H1 (cell line): ENCODE measurements around the gene P2RX7. TPM values are rescaled to one million over a fixed set of nuclear protein-coding genes. Genes with fewer than 3 reads are reported as not detected.
"Not testable (repeated sequence)": the region's sequence is repeated elsewhere in the genome, so short reads cannot be mapped to it uniquely, and the experiment has no call there.

ENCODE experiments used
- CTCF ChIA-PET: fragments of 300-600 bp; sonication (Branson Sonifier 250); formaldehyde crosslinking; loops from one replicate; lab custom pipeline; 2021; ENCODE audit not compliant: partially characterized antibody; lab: Charles Lee
- POLR2A ChIA-PET: fragments of 300-600 bp; sonication (Branson Sonifier 250); formaldehyde crosslinking; loops from one replicate; lab custom pipeline; 2021; ENCODE audit warnings: inconsistent platforms; ENCODE audit not compliant: partially characterized antibody; lab: Charles Lee
- DNase-seq, 2 experiments: peaks; one replicate each; pipeline versions ENCODE4 v3.0.0 to v3.0.0-alpha.2; 2010 to 2022; ENCODE audit warnings: low spot score in 2 of 2, low read depth in 1 of 2, mixed read lengths in 1 of 2
- FAIRE-seq: peaks from 2 replicates; lab custom pipeline; 2011; peaks lifted over from hg19 to GRCh38; lab: Jason Lieb, UNC
- H2AFZ ChIP-seq: 2 replicates; pipeline ENCODE4 v1.8.1; 2012; ENCODE audit warnings: low read length, inconsistent platforms
- H2AK5ac ChIP-seq: 2 replicates; pipeline ENCODE4 v1.6.1; 2013; ENCODE audit warnings: low read depth, low read length
- H2BK120ac ChIP-seq: replicated peaks from 2 replicates; pipeline ENCODE3; 2013; ENCODE audit warnings: low read depth, low read length, inconsistent platforms
- H2BK12ac ChIP-seq: 2 replicates; pipeline ENCODE4 v1.6.1; 2013; ENCODE audit warnings: low read depth, low read length
- H2BK15ac ChIP-seq: 2 replicates; pipeline ENCODE4 v1.6.1; 2013; ENCODE audit warnings: low read length
- H2BK20ac ChIP-seq: 2 replicates; pipeline ENCODE4 v1.6.1; 2013; ENCODE audit warnings: low read length
- H2BK5ac ChIP-seq: 2 replicates; pipeline ENCODE4 v1.6.1; 2013; ENCODE audit warnings: low read depth, low read length
- H3K14ac ChIP-seq: 2 replicates; pipeline ENCODE4 v1.6.1; 2013; ENCODE audit warnings: inconsistent platforms; ENCODE audit not compliant: insufficient read length
- H3K18ac ChIP-seq: 2 replicates; pipeline ENCODE4 v1.6.1; 2013; ENCODE audit warnings: low read length; ENCODE audit errors: extremely low read depth
- H3K23ac ChIP-seq: 2 replicates; pipeline ENCODE4 v1.6.1; 2013; ENCODE audit warnings: inconsistent platforms; ENCODE audit not compliant: insufficient read length
- H3K23me2 ChIP-seq: 2 replicates; pipeline ENCODE4 v1.6.1; 2013; ENCODE audit warnings: low read depth, low read length
- H3K27ac ChIP-seq: 2 replicates; pipeline ENCODE4 v1.6.1; 2011; ENCODE audit warnings: low read depth, low read length, inconsistent platforms
- H3K27me3 ChIP-seq, 4 experiments: replicated peaks in 1 of 4; 1 replicate in 1 of 4; 2 replicates in 3 of 4; pipeline versions ENCODE4 v1.6.1 to v1.8.1; 2011 to 2013; ENCODE audit warnings: low read length in 3 of 4, mild to moderate bottlenecking in 3 of 4, inconsistent platforms in 2 of 4, mixed read lengths in 2 of 4, moderate library complexity in 1 of 4; ENCODE audit not compliant: control insufficient read depth in 3 of 4, insufficient read depth in 3 of 4; ENCODE audit errors: extremely low read depth in 1 of 4
- H3K36me3 ChIP-seq, 4 experiments: 2 replicates each; pipeline versions ENCODE4 v1.6.1 to v1.8.1; 2011 to 2013; ENCODE audit warnings: mild to moderate bottlenecking in 4 of 4, low read length in 3 of 4, moderate library complexity in 2 of 4, control low read depth in 1 of 4, inconsistent platforms in 1 of 4; ENCODE audit not compliant: insufficient read depth in 4 of 4, control insufficient read depth in 2 of 4
- H3K4ac ChIP-seq: replicated peaks from 2 replicates; pipeline ENCODE3; 2013; ENCODE audit warnings: low read length, low read depth, mixed read lengths, inconsistent platforms; ENCODE audit not compliant: insufficient read length
- H3K4me1 ChIP-seq, 4 experiments: replicated peaks in 1 of 4; 1 replicate in 1 of 4; 2 replicates in 3 of 4; pipeline versions ENCODE4 v1.6.1 to v1.8.1; 2011 to 2013; ENCODE audit warnings: low read length in 3 of 4, inconsistent platforms in 2 of 4, mixed read lengths in 1 of 4; ENCODE audit not compliant: insufficient read depth in 4 of 4, control insufficient read depth in 3 of 4
- H3K4me2 ChIP-seq, 2 experiments: 2 replicates each; pipeline versions ENCODE4 v1.6.1 to v1.8.1; 2011 to 2013; ENCODE audit warnings: low read depth in 2 of 2, low read length in 2 of 2, control low read depth in 1 of 2, inconsistent platforms in 1 of 2, mild to moderate bottlenecking in 1 of 2; ENCODE audit not compliant: insufficient read depth in 1 of 2
- H3K4me3 ChIP-seq, 4 experiments: fragments of 200-600, 300-600 bp in 1 of 4; sonication (generic), shearing (Covaris generic), sonication (Bioruptor Twin) in 1 of 4; 2 replicates each; pipeline versions ENCODE4 v1.5.1 to v1.8.1; 2011 to 2016; ENCODE audit warnings: low read length in 4 of 4, low read depth in 3 of 4, control low read depth in 2 of 4, inconsistent platforms in 2 of 4, mild to moderate bottlenecking in 2 of 4, mixed read lengths in 1 of 4, moderate library complexity in 1 of 4; ENCODE audit not compliant: insufficient read depth in 2 of 4; ENCODE audit errors: extremely low read depth in 1 of 4
- H3K56ac ChIP-seq: replicated peaks from 2 replicates; pipeline ENCODE3; 2013; ENCODE audit warnings: low read depth, mild to moderate bottlenecking, mixed read lengths, low read length, inconsistent platforms; ENCODE audit not compliant: insufficient read length
- H3K79me1 ChIP-seq: 2 replicates; pipeline ENCODE4 v1.6.1; 2013; ENCODE audit warnings: low read depth, low read length, control low read depth
- H3K79me2 ChIP-seq, 2 experiments: 2 replicates each; pipeline versions ENCODE4 v1.6.1 to v1.8.1; 2012 to 2013; ENCODE audit warnings: low read length in 2 of 2, mild to moderate bottlenecking in 2 of 2, inconsistent platforms in 1 of 2; ENCODE audit not compliant: insufficient read depth in 2 of 2, control insufficient read depth in 1 of 2
- H3K9ac ChIP-seq, 4 experiments: replicated peaks in 1 of 4; 1 replicate in 1 of 4; 2 replicates in 3 of 4; pipeline versions ENCODE4 v1.6.1 to v1.8.1; 2011 to 2013; ENCODE audit warnings: low read depth in 3 of 4, low read length in 3 of 4, control low read depth in 2 of 4, mild to moderate bottlenecking in 2 of 4, moderate library complexity in 2 of 4, inconsistent platforms in 1 of 4; ENCODE audit errors: extremely low read depth in 1 of 4
- H3K9me3 ChIP-seq, 2 experiments: 2 replicates each; pipeline versions ENCODE4 v1.6.1 to v1.8.1; 2012 to 2013; ENCODE audit warnings: mild to moderate bottlenecking in 2 of 2, moderate library complexity in 2 of 2, control low read depth in 1 of 2, inconsistent platforms in 1 of 2, low read depth in 1 of 2, low read length in 1 of 2, mixed read lengths in 1 of 2; ENCODE audit not compliant: insufficient read depth in 2 of 2
- H4K20me1 ChIP-seq, 2 experiments: replicated peaks in 1 of 2; 2 replicates each; pipeline versions ENCODE3 to v1.8.1; 2011 to 2013; ENCODE audit warnings: inconsistent platforms in 2 of 2, low read length in 2 of 2, mild to moderate bottlenecking in 1 of 2; ENCODE audit not compliant: insufficient read depth in 2 of 2, control insufficient read depth in 1 of 2
- H4K5ac ChIP-seq: 2 replicates; pipeline ENCODE4 v1.6.1; 2013; ENCODE audit warnings: low read length, low read depth, mixed read lengths, inconsistent platforms; ENCODE audit not compliant: insufficient read length
- H4K8ac ChIP-seq: 2 replicates; pipeline ENCODE4 v1.8.0; 2013; ENCODE audit warnings: mild to moderate bottlenecking, moderate library complexity, low read length, inconsistent platforms; ENCODE audit not compliant: insufficient read depth; ENCODE audit errors: extremely low read depth
- H4K91ac ChIP-seq: replicated peaks from 2 replicates; pipeline ENCODE3; 2013; ENCODE audit warnings: low read length, mixed read lengths, inconsistent platforms; ENCODE audit not compliant: insufficient read length
- WGBS, 2 experiments: shearing (Covaris generic) in 1 of 2; methylation state at CpG; one replicate each; pipeline versions ENCODE4 v1.1.6 to v1.1.7; 2013 to 2015; ENCODE audit warnings: low lambda C conversion rate in 2 of 2, mixed read lengths in 2 of 2, inconsistent platforms in 1 of 2, low coverage in 1 of 2, missing lambda C conversion rate in 1 of 2; ENCODE audit not compliant: insufficient replicate concordance in 2 of 2, insufficient coverage in 1 of 2, insufficient read length in 1 of 2; ENCODE audit errors: extremely low coverage in 1 of 2, missing lambda C conversion rate in 1 of 2; 5-methylcytosine and 5-hydroxymethylcytosine counted together
- polyA plus RNA-seq, 7 experiments: library from polyadenylated mRNA; depleted of rRNA in 3 of 7; stranded (reverse) in 5 of 7; unstranded in 2 of 7; fragments of >200 nt in 5 of 7; fragments of 200-250 nt in 2 of 7; gene quantifications; 1 replicate in 5 of 7; 2 replicates in 1 of 7; 4 replicates in 1 of 7; pipeline versions ENCODE4 v1.2.1 to v1.2.3, GENCODE V29; 2011 to 2013; ENCODE audit warnings: missing spikeins in 2 of 7, mixed read lengths in 2 of 7
- total RNA-seq: library from RNA; stranded (reverse); fragmentation: NEBNext Ultra II Directional; extraction: Animal tissue kit (Norgen Biotek cat#: 25700); gene quantifications from 2 replicates; pipeline ENCODE4 v1.2.1, GENCODE V29; 2021

Gene P2RX7
- total and polyA plus RNA-seq, 2 of the 8 experiments (the other 6 are each of a cell fraction or from before 2014, with no cell fraction given): 0.38 to 0.56 TPM

DNA sequence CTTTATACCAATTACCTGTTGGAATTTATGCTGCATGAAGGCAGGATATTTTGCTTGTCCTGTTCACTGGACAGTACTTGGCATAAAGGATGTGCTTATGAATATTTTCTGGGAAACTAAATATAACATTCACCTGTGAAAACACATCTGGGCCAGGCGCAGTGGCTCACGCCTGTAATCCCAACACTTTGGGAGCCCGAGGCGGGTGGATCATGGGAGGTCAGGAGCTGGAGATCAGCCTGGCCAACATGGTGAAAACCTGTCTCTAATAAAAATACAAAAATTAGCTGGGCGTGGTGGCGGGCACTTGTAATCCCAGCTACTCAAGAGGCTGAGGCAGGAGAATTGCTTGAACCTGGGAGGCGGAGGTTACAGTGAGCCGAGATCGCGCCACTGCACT is 75.9 kb downstream of the P2RX7 start:
- not testable (repeated sequence) for DNase-seq, H4K8ac ChIP-seq, H3K4ac ChIP-seq, H4K91ac ChIP-seq, H3K9ac ChIP-seq, H3K56ac ChIP-seq, H3K14ac ChIP-seq, H3K79me1 ChIP-seq, H2AK5ac ChIP-seq, H2BK15ac ChIP-seq, H3K27ac ChIP-seq, H3K79me2 ChIP-seq, H3K18ac ChIP-seq, H3K4me2 ChIP-seq, H2BK20ac ChIP-seq, H3K36me3 ChIP-seq, H4K5ac ChIP-seq, H2BK120ac ChIP-seq, H3K23ac ChIP-seq, H2AFZ ChIP-seq, H3K27me3 ChIP-seq, H4K20me1 ChIP-seq, H3K23me2 ChIP-seq, H3K4me1 ChIP-seq, H2BK5ac ChIP-seq, H3K4me3 ChIP-seq, H2BK12ac ChIP-seq, H3K9me3 ChIP-seq, FAIRE-seq
- 91% methylated on average over 6 of the region's 10 CpGs; no CpG with 5 or more reads in 1 of the 2 experiments for WGBS, 2 experiments
- CTCF ChIA-PET: interaction anchor here (0.6 kb wide), 1 partner anchor 859 kb away, joined by 3 read pairs; no protein-coding TSS in a partner anchor
- POLR2A ChIA-PET: interaction anchor here (0.7 kb wide), 1 partner anchor 33 kb away, joined by 3 read pairs; no protein-coding TSS in a partner anchor
